Measurements from ENCODE around the gene TTLL11.

GRCh38 chr9:122084026-122084675 is 9.0 kb downstream of the TTLL11 start:
- TF ChIP-seq CTCF (IDR thresholded peaks at IDR 0.05; ENCODE audit: poor library complexity, severe bottlenecking) = no peak
- no peak for TF ChIP-seq EP300 (conservative IDR thresholded peaks at IDR 0.05; ENCODE audit: poor library complexity, severe bottlenecking)
- no peak for TF ChIP-seq EZH2 (IDR thresholded peaks at IDR 0.05; ENCODE audit: borderline replicate concordance, insufficient read depth, low read length, poor library complexity, severe bottlenecking)
- TF ChIP-seq REST (IDR thresholded peaks at IDR 0.05; ENCODE audit: borderline replicate concordance) = no peak
- TF ChIP-seq POLR2AphosphoS5 (IDR thresholded peaks at IDR 0.05) = no peak
- TF ChIP-seq TAF1 (IDR thresholded peaks at IDR 0.05; ENCODE audit: low read depth) = no peak
- TF ChIP-seq SMC3 (conservative IDR thresholded peaks at IDR 0.05; ENCODE audit: poor library complexity) = no peak
